Activated naive CD4-positive, alpha-beta T cell treated with anti-CD3 and anti-CD28 coated beads for 36 hours (primary cell): ENCODE measurements around the gene KIF6. TPM values are rescaled to one million over a fixed set of nuclear protein-coding genes. Genes with fewer than 3 reads are reported as not detected.
"Not testable (repeated sequence)": the region's sequence is repeated elsewhere in the genome, so short reads cannot be mapped to it uniquely, and the experiment has no call there.

Source experiments
- CTCF ChIA-PET: fragments of 350-600 bp; sonication (Branson Sonifier 250); formaldehyde crosslinking; loops from one replicate; lab custom pipeline; 2021; ENCODE audit warnings: antibody characterized with exemption; lab: Charles Lee
- DNase-seq: peaks from one replicate; pipeline ENCODE4 v3.0.0-alpha.2; 2020
- H3K27ac Mint-ChIP-seq: one replicate; pipeline ENCODE4 v1.8.0; 2021; ENCODE audit warnings: mild to moderate bottlenecking, mixed read lengths
- H3K27me3 Mint-ChIP-seq: one replicate; pipeline ENCODE4 v1.8.0; 2021; ENCODE audit warnings: low read depth, mixed read lengths
- H3K36me3 Mint-ChIP-seq: one replicate; pipeline ENCODE4 v1.8.0; 2021; ENCODE audit warnings: low read depth, mixed read lengths
- H3K4me1 Mint-ChIP-seq: one replicate; pipeline ENCODE4 v1.8.0; 2021; ENCODE audit warnings: low read depth, mixed read lengths
- H3K4me3 Mint-ChIP-seq: one replicate; pipeline ENCODE4 v1.8.0; 2021; ENCODE audit warnings: mild to moderate bottlenecking, moderate library complexity, mixed read lengths
- H3K9me3 Mint-ChIP-seq: one replicate; pipeline ENCODE4 v1.8.0; 2021; ENCODE audit warnings: mixed read lengths
- intact Hi-C: fragments of 100-400 bp; cut with micrococcal nuclease; formaldehyde crosslinking; loops from one replicate; pipeline ENCODE4 v1.15.1; 2023
- total RNA-seq, 2 experiments: library from RNA; stranded (reverse); gene quantifications; one replicate each; pipeline ENCODE4 v1.2.3, GENCODE V29; 2021

Gene KIF6
- total RNA-seq, 2 experiments from 2014 or later, result 0.10 to 0.30 TPM

DNA sequence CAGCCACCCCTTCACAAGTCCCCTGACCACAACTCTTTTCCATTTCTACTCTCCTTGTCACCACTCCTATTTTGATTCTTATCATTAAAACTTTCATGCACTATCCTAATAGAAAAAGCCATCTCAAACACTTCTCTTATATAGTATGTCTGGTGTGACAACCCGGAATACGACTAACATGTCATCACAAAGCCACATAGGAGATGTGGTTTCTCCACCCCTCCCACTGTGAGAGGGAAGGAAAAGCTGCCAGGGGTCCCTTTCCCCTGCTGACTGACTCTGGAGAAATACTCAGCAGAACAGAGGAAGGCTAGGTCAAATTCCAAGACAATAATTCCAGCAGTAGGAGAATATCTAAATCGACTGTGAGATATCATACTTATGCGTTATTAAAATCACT is 209.7 kb downstream of the KIF6 start:
- Mint-ChIP-seq H3K27ac (no peak overlapping the region), H3K4me3 (no peak overlapping the region), H3K4me1 (no peaks in the 10 kb centered on the region), H3K9me3 (peaks cover 4% of the 10 kb centered on the region), H3K36me3 (no peaks in the 10 kb centered on the region), H3K27me3 (peaks cover 9% of the 10 kb centered on the region)
- DNase-seq, result no peak
- intact Hi-C loops, result no loop called here
- CTCF ChIA-PET, result no interaction called here

DNA sequence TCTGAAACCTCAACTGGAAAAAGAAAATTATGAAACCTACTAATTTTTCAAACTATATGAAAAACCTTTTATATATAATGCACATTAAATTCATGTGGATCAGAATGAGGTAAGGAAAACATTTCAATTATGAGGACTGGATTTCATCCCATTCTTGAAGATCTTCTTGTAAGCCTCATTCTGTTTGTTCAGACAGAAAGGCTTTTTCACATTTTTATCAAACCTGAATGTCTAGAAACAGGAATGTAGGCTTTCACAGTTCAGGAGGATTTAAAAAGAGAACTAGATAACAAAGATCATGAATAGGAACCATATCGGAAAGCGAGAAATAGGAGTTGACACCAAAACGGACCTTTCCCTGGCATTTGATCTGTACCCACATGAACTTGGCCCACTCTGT is 210.2 kb downstream of the KIF6 start:
- Mint-ChIP-seq H3K4me1 (no peaks in the 10 kb centered on the region), H3K4me3 (no peak overlapping the region), H3K9me3 (peaks cover 4% of the 10 kb centered on the region), H3K27me3 (peaks cover 13% of the 10 kb centered on the region), H3K36me3 (no peaks in the 10 kb centered on the region), H3K27ac (no peak overlapping the region)
- intact Hi-C loops, result no loop called here
- CTCF ChIA-PET, result no interaction called here
- DNase-seq, result no peak

DNA sequence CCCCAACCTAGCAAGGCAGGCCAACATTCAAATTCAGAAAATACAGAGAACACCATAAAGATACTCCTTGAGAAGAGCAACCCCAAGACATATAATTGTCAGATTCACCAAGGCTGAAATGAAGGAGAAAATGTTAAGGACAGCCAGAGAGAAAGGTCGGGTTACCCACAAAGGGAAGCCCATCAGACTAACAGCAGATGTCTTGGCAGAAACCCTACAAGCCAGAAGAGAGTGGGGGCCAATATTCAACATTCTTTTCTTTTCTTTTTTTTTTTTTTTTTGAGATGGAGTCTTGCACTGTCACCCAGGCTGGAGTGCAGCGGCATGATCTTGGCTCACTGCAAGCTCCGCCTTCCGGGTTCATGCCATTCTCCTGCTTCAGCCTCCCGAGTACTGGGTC is 215.4 kb downstream of the KIF6 start:
- H3K9me3 Mint-ChIP-seq, DNase-seq, H3K27ac Mint-ChIP-seq, H3K4me1 Mint-ChIP-seq, H3K4me3 Mint-ChIP-seq, H3K36me3 Mint-ChIP-seq, intact Hi-C loops: not testable (repeated sequence)
- H3K27me3 Mint-ChIP-seq, result peaks cover 15% of the 10 kb centered on the region
- CTCF ChIA-PET, result interaction anchor here (0.7 kb wide), 1 partner anchor 58 kb away, joined by 3 read pairs; no protein-coding TSS in a partner anchor

- DNase-seq, result no peak
- Mint-ChIP-seq H3K4me3 (no peak overlapping the region), H3K27ac (no peak overlapping the region), H3K27me3 (peaks cover 14% of the 10 kb centered on the region), H3K4me1 (no peaks in the 10 kb centered on the region), H3K36me3 (no peaks in the 10 kb centered on the region), H3K9me3 (peaks cover 8% of the 10 kb centered on the region)
- CTCF ChIA-PET, result no interaction called here
- intact Hi-C loops, result no loop called here
These were observed 216.7 kb downstream of the KIF6 start for GRCh38 chr6:39508515-39508914.

GRCh38 chr6:39507331-39507998 is 217.7 kb downstream of the KIF6 start:
- CTCF ChIA-PET, result no interaction called here
- H3K27me3 Mint-ChIP-seq, result peaks cover 20% of the 10 kb centered on the region
- DNase-seq, result no peak
- no peak overlapping the region for H3K27ac Mint-ChIP-seq
- peaks cover 14% of the 10 kb centered on the region for H3K9me3 Mint-ChIP-seq
- H3K4me1 Mint-ChIP-seq, result no peaks in the 10 kb centered on the region
- H3K4me3 Mint-ChIP-seq, result no peak overlapping the region
- intact Hi-C loops, result no loop called here
- H3K36me3 Mint-ChIP-seq, result no peaks in the 10 kb centered on the region

GRCh38 chr6:39502362-39502955 is 222.7 kb downstream of the KIF6 start:
- H3K4me3 Mint-ChIP-seq, H3K36me3 Mint-ChIP-seq, CTCF ChIA-PET, H3K4me1 Mint-ChIP-seq, DNase-seq, intact Hi-C loops, H3K27ac Mint-ChIP-seq: not testable (repeated sequence)
- Mint-ChIP-seq H3K27me3 (peaks cover 32% of the 10 kb centered on the region), H3K9me3 (peaks cover 28% of the 10 kb centered on the region)

DNA sequence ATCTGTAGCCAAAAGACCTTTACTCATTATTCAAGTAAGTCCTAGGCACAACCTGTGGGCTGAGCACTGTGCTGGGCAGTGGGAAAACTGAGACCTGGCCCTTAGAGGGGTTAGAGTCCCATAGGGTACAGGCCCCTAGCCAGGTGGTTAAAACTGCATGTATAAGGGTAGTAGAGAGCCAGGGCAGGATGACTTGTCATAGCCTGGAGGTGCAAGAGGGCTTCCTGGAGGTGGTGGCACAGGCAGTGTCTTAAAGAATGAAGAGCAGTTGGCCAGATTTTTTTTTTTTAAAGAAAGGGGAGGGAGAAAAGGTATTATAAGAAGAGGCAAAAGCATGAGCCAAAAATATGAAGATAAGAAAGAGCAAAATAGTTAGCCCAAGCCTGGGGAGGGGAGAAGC is 226.2 kb downstream of the KIF6 start:
- no peak for DNase-seq
- intact Hi-C loops, result no loop called here
- Mint-ChIP-seq H3K27ac (no peak overlapping the region), H3K4me3 (no peak overlapping the region), H3K4me1 (no peaks in the 10 kb centered on the region), H3K27me3 (peaks cover 41% of the 10 kb centered on the region), H3K36me3 (peaks cover 6% of the 10 kb centered on the region), H3K9me3 (peaks cover 24% of the 10 kb centered on the region)
- CTCF ChIA-PET, result no interaction called here

GRCh38 chr6:39498096-39498495 is 227.1 kb downstream of the KIF6 start:
- peaks cover 6% of the 10 kb centered on the region for H3K36me3 Mint-ChIP-seq
- no peak overlapping the region for H3K4me3 Mint-ChIP-seq
- H3K27ac Mint-ChIP-seq, result no peak overlapping the region
- no peaks in the 10 kb centered on the region for H3K4me1 Mint-ChIP-seq
- no peak for DNase-seq
- H3K9me3 Mint-ChIP-seq, result peaks cover 23% of the 10 kb centered on the region
- intact Hi-C loops, result no loop called here
- CTCF ChIA-PET, result no interaction called here
- H3K27me3 Mint-ChIP-seq, result peaks cover 37% of the 10 kb centered on the region

- DNase-seq, result no peak
- peaks cover 33% of the 10 kb centered on the region for H3K27me3 Mint-ChIP-seq
- H3K27ac Mint-ChIP-seq, result no peak overlapping the region
- H3K4me1 Mint-ChIP-seq, result no peaks in the 10 kb centered on the region
- no peak overlapping the region for H3K4me3 Mint-ChIP-seq
- intact Hi-C loops, result no loop called here
- CTCF ChIA-PET, result no interaction called here
- H3K9me3 Mint-ChIP-seq, result peaks cover 15% of the 10 kb centered on the region
- H3K36me3 Mint-ChIP-seq, result peaks cover 6% of the 10 kb centered on the region
These were observed 228.3 kb downstream of the KIF6 start for GRCh38 chr6:39496915-39497314.

DNA sequence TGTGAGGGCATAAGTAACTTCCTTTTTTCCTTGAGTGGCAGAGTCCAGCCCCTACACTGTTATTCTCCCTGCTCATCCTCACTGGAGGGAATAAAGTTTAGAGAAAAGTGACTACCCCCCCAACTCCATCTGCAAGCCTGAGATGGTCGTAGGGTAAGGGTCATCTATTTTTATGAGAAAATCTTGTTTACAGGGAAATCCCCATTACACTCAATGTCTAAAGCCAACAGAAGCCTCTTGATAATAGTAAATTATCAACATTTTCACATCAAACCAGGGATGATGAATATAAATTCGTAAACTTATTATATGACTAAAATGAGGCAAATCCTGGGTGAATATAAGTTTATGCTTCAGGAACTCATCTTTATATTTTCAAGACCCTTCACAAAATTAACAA is 228.8 kb downstream of the KIF6 start:
- peaks cover 30% of the 10 kb centered on the region for H3K27me3 Mint-ChIP-seq
- H3K4me1 Mint-ChIP-seq, result no peaks in the 10 kb centered on the region
- H3K36me3 Mint-ChIP-seq, result peaks cover 2% of the 10 kb centered on the region
- no peak for DNase-seq
- peaks cover 10% of the 10 kb centered on the region for H3K9me3 Mint-ChIP-seq
- no peak overlapping the region for H3K27ac Mint-ChIP-seq
- H3K4me3 Mint-ChIP-seq, result no peak overlapping the region
- intact Hi-C loops, result no loop called here
- CTCF ChIA-PET, result no interaction called here

DNA sequence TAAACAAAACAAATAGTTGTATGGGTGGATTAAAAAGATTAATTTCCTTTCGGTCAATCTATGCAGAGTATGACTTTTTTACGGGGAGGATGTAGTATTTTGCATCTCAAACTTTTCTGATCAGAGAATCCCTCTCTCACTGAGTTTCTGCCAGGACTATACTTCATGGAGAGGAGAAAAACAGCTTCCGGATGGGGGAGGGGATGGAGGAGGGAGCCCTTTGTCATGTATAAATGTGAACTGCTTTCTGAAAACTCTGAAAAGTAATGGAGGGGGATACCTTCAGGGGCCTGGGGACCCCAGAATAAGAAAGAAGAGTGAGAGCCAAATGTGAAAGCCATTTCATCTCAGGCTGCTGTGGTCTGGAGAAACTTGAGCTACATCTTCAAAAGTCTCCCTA is 229.6 kb downstream of the KIF6 start:
- H3K36me3 Mint-ChIP-seq, result no peaks in the 10 kb centered on the region
- DNase-seq, result no peak
- no peaks in the 10 kb centered on the region for H3K4me1 Mint-ChIP-seq
- no peak overlapping the region for H3K4me3 Mint-ChIP-seq
- H3K9me3 Mint-ChIP-seq, result peaks cover 2% of the 10 kb centered on the region
- CTCF ChIA-PET, result no interaction called here
- intact Hi-C loops, result no loop called here
- H3K27ac Mint-ChIP-seq, result no peak overlapping the region
- peaks cover 26% of the 10 kb centered on the region for H3K27me3 Mint-ChIP-seq

- DNase-seq, result no peak
- CTCF ChIA-PET, result no interaction called here
- H3K4me1 Mint-ChIP-seq, result no peaks in the 10 kb centered on the region
- H3K9me3 Mint-ChIP-seq, result no peaks in the 10 kb centered on the region
- H3K27ac Mint-ChIP-seq, result no peak overlapping the region
- H3K36me3 Mint-ChIP-seq, result no peaks in the 10 kb centered on the region
- intact Hi-C loops, result no loop called here
- H3K4me3 Mint-ChIP-seq, result no peak overlapping the region
- H3K27me3 Mint-ChIP-seq, result peaks cover 23% of the 10 kb centered on the region
These were observed 230.2 kb downstream of the KIF6 start for GRCh38 chr6:39494998-39495397.

- H3K36me3 Mint-ChIP-seq, result no peaks in the 10 kb centered on the region
- H3K27ac Mint-ChIP-seq, result no peak overlapping the region
- no peaks in the 10 kb centered on the region for H3K9me3 Mint-ChIP-seq
- intact Hi-C loops, result no loop called here
- no peak for DNase-seq
- peaks cover 14% of the 10 kb centered on the region for H3K27me3 Mint-ChIP-seq
- H3K4me3 Mint-ChIP-seq, result no peak overlapping the region
- CTCF ChIA-PET, result no interaction called here
- no peaks in the 10 kb centered on the region for H3K4me1 Mint-ChIP-seq
These were observed 231.4 kb downstream of the KIF6 start for GRCh38 chr6:39493777-39494176.
